GM23338 (cell line): ENCODE results near the gene METTL21C. TPM values are rescaled to one million over a fixed set of nuclear protein-coding genes. Genes with fewer than 3 reads are reported as not detected.

ENCODE experiments used
- ATAC-seq: fragments of 200-7000 bp; cut with Tn5 transposase; 3 replicates; pipeline ENCODE4 v1.9.1; 2020
- DNase-seq: peaks from one replicate; pipeline ENCODE4 v3.0.0-alpha.2; 2015; ENCODE audit warnings: low spot score
- H2AFZ ChIP-seq: fragments of 200-600 bp; sonication (generic); 2 replicates; pipeline ENCODE4 v1.8.0; 2016; ENCODE audit warnings: antibody characterized with exemption, mild to moderate bottlenecking, moderate library complexity
- H3F3A ChIP-seq: fragments of 200-600 bp; sonication (generic); replicated peaks from 2 replicates; pipeline ENCODE4 v1.8.0; 2017; ENCODE audit warnings: antibody characterized with exemption, mixed run types, low read depth
- H3K27ac ChIP-seq: fragments of 200-600 bp; sonication (generic); 2 replicates; pipeline ENCODE4 v1.6.1; 2016; ENCODE audit warnings: low read depth
- H3K27me3 ChIP-seq: fragments of 200-600 bp; sonication (generic); 2 replicates; pipeline ENCODE4 v1.8.0; 2016; ENCODE audit warnings: mild to moderate bottlenecking, mixed run types, moderate library complexity; ENCODE audit not compliant: insufficient read depth
- H3K36me3 ChIP-seq: fragments of 200-600 bp; sonication (generic); 2 replicates; pipeline ENCODE4 v1.8.0; 2016; ENCODE audit warnings: mild to moderate bottlenecking; ENCODE audit not compliant: insufficient read depth
- H3K4me1 ChIP-seq: fragments of 200-600 bp; sonication (generic); 2 replicates; pipeline ENCODE4 v1.8.0; 2016; ENCODE audit warnings: mild to moderate bottlenecking, moderate library complexity; ENCODE audit not compliant: insufficient read depth
- H3K4me2 ChIP-seq: fragments of 200-600 bp; sonication (generic); 2 replicates; pipeline ENCODE4 v1.7.1; 2017; ENCODE audit warnings: mixed run types
- H3K4me3 ChIP-seq: fragments of 200-600 bp; sonication (generic); 2 replicates; pipeline ENCODE4 v1.6.1; 2016; ENCODE audit warnings: mixed run types
- H3K79me2 ChIP-seq: fragments of 200-600 bp; sonication (generic); replicated peaks from 2 replicates; pipeline ENCODE4 v1.8.0; 2017; ENCODE audit warnings: mild to moderate bottlenecking; ENCODE audit not compliant: insufficient read depth
- H3K9me2 ChIP-seq: fragments of 200-600 bp; sonication (generic); 2 replicates; pipeline ENCODE4 v1.8.0; 2017; ENCODE audit not compliant: insufficient read depth
- H4K20me1 ChIP-seq: fragments of 200-600 bp; sonication (generic); replicated peaks from 2 replicates; pipeline ENCODE4 v1.8.0; 2017; ENCODE audit warnings: mild to moderate bottlenecking; ENCODE audit not compliant: insufficient read depth
- H3K27ac Mint-ChIP-seq: 2 replicates; pipeline ENCODE4 v1.8.0; 2020; ENCODE audit warnings: inconsistent platforms, mild to moderate bottlenecking, moderate library complexity, mixed read lengths
- H3K27me3 Mint-ChIP-seq: 3 replicates; pipeline ENCODE4 v1.8.0; 2022; ENCODE audit warnings: low read depth, mild to moderate bottlenecking, moderate library complexity, mixed read lengths, inconsistent platforms; ENCODE audit not compliant: insufficient read depth, poor library complexity
- H3K36me3 Mint-ChIP-seq: 3 replicates; pipeline ENCODE4 v1.8.0; 2021; ENCODE audit warnings: low read depth, mild to moderate bottlenecking, inconsistent platforms, moderate library complexity, mixed read lengths
- H3K4me1 Mint-ChIP-seq: 3 replicates; pipeline ENCODE4 v1.8.0; 2020; ENCODE audit warnings: mild to moderate bottlenecking, inconsistent platforms, mixed read lengths
- H3K4me3 Mint-ChIP-seq: 3 replicates; pipeline ENCODE4 v1.8.0; 2021; ENCODE audit warnings: moderate library complexity, mild to moderate bottlenecking, inconsistent platforms, mixed read lengths
- H3K9me3 Mint-ChIP-seq: 3 replicates; pipeline ENCODE4 v1.8.0; 2020; ENCODE audit warnings: moderate library complexity, mild to moderate bottlenecking, inconsistent platforms, mixed read lengths
- CREB1 ChIP-seq: fragments of 250-450 bp; sonication (Bioruptor Pico); IDR thresholded peaks from 2 replicates; pipeline ENCODE4 v1.5.0; 2020; ENCODE audit warnings: low read depth, mild to moderate bottlenecking, moderate library complexity
- EZH2 ChIP-seq: fragments of 200-600 bp; sonication (generic); IDR thresholded peaks from one replicate; pipeline ENCODE4 v1.8.0; 2017; ENCODE audit warnings: antibody characterized with exemption, mild to moderate bottlenecking, low read depth; ENCODE audit not compliant: unreplicated experiment
- EZH2phosphoT487 ChIP-seq: fragments of 200-600 bp; sonication (generic); IDR thresholded peaks from one replicate; pipeline ENCODE4 v1.8.1; 2018; ENCODE audit warnings: antibody characterized with exemption; ENCODE audit not compliant: unreplicated experiment
- NANOG ChIP-seq: IDR thresholded peaks from 2 replicates; pipeline ENCODE4 v1.6.1; 2016; ENCODE audit warnings: antibody characterized with exemption, borderline replicate concordance
- POLR2AphosphoS5 ChIP-seq: IDR thresholded peaks from 2 replicates; pipeline ENCODE4 v1.6.1; 2016; ENCODE audit warnings: antibody characterized with exemption, low read depth
- STAT1 ChIP-seq: IDR thresholded peaks from one replicate; pipeline ENCODE4 v1.6.1; 2016; ENCODE audit warnings: antibody characterized with exemption; ENCODE audit not compliant: unreplicated experiment
- polyA plus RNA-seq: library from polyadenylated mRNA; unstranded; fragments of >200 nt; fragmentation: Nextera tagmentation; extraction: Ambion mirVana; gene quantifications from 2 replicates; pipeline ENCODE4 v1.2.1, GENCODE V29; 2016
- total RNA-seq: library from RNA; depleted of rRNA; stranded (reverse); fragments of >200 nt; shearing (Covaris generic); gene quantifications from 2 replicates; pipeline ENCODE4 v1.2.3, GENCODE V29; 2014
- TF ChIP-seq, protein P1 (sequence below): IDR thresholded peaks from 2 replicates; pipeline ENCODE4 v1.6.1; 2016; ENCODE audit warnings: antibody characterized with exemption
- TF ChIP-seq, protein P2 (sequence below): IDR thresholded peaks from one replicate; pipeline ENCODE4 v1.6.1; 2018; ENCODE audit warnings: antibody characterized with exemption; ENCODE audit not compliant: unreplicated experiment
- TF ChIP-seq, protein P3 (sequence below), 2 experiments: fragments of 200-600 bp in 1 of 2; sonication (generic) in 1 of 2; conservative IDR thresholded peaks; 2 replicates each; pipeline versions ENCODE4 v1.5.1 to v1.6.1; 2016 to 2017; ENCODE audit warnings: antibody characterized with exemption in 2 of 2, low read depth in 2 of 2, mild to moderate bottlenecking in 2 of 2, moderate library complexity in 1 of 2

Gene METTL21C
- total and polyA plus RNA-seq, 2 experiments from 2014 or later = not detected

DNA sequence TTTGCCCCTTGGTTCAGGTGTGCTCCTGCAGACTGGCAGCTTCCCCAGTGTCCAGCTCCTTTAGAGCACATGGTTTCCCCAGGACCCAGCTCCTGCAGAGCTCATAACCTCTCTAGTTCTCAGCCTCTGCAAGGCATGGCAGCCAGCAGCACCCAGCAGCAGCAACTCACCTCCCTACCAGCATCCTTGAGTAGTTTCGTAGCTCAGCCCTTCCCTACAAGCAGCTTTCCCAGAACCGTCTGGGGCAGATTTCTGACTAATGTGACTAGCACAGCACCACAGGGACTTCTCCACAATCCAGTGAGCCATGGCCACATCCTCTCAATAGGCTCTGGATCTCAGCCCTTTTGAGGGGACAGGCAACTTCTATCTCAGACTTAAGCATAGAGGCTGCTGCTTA lies 14.1 kb upstream of the METTL21C start (continued):
- TF ChIP-seq, protein P1, sequence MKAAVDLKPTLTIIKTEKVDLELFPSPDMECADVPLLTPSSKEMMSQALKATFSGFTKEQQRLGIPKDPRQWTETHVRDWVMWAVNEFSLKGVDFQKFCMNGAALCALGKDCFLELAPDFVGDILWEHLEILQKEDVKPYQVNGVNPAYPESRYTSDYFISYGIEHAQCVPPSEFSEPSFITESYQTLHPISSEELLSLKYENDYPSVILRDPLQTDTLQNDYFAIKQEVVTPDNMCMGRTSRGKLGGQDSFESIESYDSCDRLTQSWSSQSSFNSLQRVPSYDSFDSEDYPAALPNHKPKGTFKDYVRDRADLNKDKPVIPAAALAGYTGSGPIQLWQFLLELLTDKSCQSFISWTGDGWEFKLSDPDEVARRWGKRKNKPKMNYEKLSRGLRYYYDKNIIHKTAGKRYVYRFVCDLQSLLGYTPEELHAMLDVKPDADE = no peak
- no peak for TF ChIP-seq POLR2AphosphoS5
- no peak for TF ChIP-seq EZH2
- TF ChIP-seq, protein P2, sequence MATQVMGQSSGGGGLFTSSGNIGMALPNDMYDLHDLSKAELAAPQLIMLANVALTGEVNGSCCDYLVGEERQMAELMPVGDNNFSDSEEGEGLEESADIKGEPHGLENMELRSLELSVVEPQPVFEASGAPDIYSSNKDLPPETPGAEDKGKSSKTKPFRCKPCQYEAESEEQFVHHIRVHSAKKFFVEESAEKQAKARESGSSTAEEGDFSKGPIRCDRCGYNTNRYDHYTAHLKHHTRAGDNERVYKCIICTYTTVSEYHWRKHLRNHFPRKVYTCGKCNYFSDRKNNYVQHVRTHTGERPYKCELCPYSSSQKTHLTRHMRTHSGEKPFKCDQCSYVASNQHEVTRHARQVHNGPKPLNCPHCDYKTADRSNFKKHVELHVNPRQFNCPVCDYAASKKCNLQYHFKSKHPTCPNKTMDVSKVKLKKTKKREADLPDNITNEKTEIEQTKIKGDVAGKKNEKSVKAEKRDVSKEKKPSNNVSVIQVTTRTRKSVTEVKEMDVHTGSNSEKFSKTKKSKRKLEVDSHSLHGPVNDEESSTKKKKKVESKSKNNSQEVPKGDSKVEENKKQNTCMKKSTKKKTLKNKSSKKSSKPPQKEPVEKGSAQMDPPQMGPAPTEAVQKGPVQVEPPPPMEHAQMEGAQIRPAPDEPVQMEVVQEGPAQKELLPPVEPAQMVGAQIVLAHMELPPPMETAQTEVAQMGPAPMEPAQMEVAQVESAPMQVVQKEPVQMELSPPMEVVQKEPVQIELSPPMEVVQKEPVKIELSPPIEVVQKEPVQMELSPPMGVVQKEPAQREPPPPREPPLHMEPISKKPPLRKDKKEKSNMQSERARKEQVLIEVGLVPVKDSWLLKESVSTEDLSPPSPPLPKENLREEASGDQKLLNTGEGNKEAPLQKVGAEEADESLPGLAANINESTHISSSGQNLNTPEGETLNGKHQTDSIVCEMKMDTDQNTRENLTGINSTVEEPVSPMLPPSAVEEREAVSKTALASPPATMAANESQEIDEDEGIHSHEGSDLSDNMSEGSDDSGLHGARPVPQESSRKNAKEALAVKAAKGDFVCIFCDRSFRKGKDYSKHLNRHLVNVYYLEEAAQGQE = no peak
- TF ChIP-seq, protein P3, sequence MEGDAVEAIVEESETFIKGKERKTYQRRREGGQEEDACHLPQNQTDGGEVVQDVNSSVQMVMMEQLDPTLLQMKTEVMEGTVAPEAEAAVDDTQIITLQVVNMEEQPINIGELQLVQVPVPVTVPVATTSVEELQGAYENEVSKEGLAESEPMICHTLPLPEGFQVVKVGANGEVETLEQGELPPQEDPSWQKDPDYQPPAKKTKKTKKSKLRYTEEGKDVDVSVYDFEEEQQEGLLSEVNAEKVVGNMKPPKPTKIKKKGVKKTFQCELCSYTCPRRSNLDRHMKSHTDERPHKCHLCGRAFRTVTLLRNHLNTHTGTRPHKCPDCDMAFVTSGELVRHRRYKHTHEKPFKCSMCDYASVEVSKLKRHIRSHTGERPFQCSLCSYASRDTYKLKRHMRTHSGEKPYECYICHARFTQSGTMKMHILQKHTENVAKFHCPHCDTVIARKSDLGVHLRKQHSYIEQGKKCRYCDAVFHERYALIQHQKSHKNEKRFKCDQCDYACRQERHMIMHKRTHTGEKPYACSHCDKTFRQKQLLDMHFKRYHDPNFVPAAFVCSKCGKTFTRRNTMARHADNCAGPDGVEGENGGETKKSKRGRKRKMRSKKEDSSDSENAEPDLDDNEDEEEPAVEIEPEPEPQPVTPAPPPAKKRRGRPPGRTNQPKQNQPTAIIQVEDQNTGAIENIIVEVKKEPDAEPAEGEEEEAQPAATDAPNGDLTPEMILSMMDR (conservative IDR thresholded peaks at IDR 0.05; ENCODE audit: low read depth in 2 of 2) = no peak
- TF ChIP-seq EZH2phosphoT487 = no peak
- no peak for TF ChIP-seq STAT1
- no peak for TF ChIP-seq CREB1 (CRISPR knock-in tag)
- TF ChIP-seq NANOG = no peak

DNA sequence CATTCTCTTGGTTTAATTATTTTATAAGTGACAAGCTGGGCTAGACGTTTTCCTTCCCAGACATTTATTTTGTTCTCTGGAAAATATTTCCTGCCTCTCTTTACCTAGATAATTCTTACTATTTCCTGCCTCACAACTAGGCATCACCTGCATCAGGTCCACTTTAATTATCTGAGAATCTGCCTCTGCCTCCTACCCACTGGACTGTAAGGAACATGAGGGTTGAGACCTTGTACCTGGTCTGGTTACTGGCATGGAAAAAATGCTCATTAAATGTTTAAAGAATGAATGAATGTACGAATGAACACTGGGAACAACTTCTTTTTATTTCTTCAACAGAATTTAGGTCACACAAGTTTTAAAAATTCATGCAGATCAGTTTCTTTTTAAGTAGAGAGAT lies 13.4 kb upstream of the METTL21C start:
- Histone ChIP-seq H3K4me3 (no peak overlapping the region), H3F3A (no peaks in the 10 kb centered on the region), H2AFZ (no peak overlapping the region; the same call in 1 of the 2 replicates), H3K4me2 (no peak overlapping the region), H3K4me1 (no peaks in the 10 kb centered on the region), H3K27ac (no peak overlapping the region), H3K79me2 (no peaks in the 10 kb centered on the region), H3K36me3 (no peaks in the 10 kb centered on the region), H3K27me3 (no peaks in the 10 kb centered on the region), H4K20me1 (no peaks in the 10 kb centered on the region), H3K9me2 (no peaks in the 10 kb centered on the region)
- no peaks in the 10 kb centered on the region for H3K27me3 Mint-ChIP-seq
- no peak for ATAC-seq
- DNase-seq = no peak
- no peaks in the 10 kb centered on the region for H3K36me3 Mint-ChIP-seq
- no peaks in the 10 kb centered on the region for H3K4me1 Mint-ChIP-seq
- H3K9me3 Mint-ChIP-seq = no peaks in the 10 kb centered on the region; the same call in 2 of the 3 replicates
- H3K27ac Mint-ChIP-seq = no peak overlapping the region
- H3K4me3 Mint-ChIP-seq = no peak overlapping the region
- TF ChIP-seq, protein P1 = no peak
- TF ChIP-seq CREB1 (CRISPR knock-in tag) (no peak), EZH2 (no peak), POLR2AphosphoS5 (no peak)
- TF ChIP-seq, protein P3 (conservative IDR thresholded peaks at IDR 0.05; ENCODE audit: low read depth in 2 of 2) = no peak
